GM21737 (cell line): Measurements from ENCODE around the gene CHPT1.
"Not testable (repeated sequence)": the region's sequence is repeated elsewhere in the genome, so short reads cannot be mapped to it uniquely, and the experiment has no call there.

Experiments
- ATAC-seq: cut with Tn5 transposase; IDR thresholded peaks from one replicate; pipeline ENCODE4 v1.9.1; 2021; ENCODE audit warnings: mild to moderate bottlenecking, moderate library complexity; ENCODE audit not compliant: unreplicated experiment

The CHPT1 gene

DNA sequence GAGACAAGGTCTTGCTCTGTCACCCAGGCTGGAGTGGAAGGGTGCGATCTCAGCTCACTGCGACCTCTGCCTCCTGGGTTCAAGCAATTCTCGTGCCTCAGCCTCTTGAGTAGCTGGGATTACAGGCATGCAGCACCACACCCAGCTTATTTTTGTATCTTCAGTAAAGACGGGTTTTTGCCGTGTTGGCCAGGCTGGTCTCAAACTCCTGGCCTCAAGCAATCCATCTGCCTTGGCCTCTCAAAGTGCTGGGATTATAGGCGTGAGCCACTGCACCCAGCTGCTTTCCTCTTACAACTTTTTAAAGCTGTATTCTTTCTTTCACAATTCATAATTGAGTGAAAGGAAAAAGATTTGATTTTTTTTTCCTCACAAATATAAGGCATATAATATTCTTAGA lies 15.8 kb upstream of the CHPT1 start:
- ATAC-seq, result not testable (repeated sequence)

DNA sequence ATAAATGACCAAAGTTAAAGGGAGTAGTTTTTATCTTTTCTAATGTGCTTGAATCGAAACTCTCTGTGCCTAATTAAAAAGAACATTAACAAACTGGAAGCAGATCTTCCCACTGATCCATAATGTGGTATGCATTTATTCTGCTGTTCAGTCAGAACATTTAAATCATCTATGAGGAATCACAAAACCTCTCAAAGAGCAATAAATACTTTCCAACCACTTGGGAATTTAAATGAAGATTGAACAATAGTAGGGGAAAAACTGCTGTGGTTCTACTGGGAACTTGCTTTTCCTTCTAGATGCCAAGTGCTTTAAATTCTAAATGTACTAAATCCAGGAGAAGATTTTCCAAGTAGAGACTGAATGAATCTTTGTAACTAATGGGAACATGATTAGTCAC lies 12.3 kb upstream of the CHPT1 start:
- ATAC-seq, result no peak

DNA sequence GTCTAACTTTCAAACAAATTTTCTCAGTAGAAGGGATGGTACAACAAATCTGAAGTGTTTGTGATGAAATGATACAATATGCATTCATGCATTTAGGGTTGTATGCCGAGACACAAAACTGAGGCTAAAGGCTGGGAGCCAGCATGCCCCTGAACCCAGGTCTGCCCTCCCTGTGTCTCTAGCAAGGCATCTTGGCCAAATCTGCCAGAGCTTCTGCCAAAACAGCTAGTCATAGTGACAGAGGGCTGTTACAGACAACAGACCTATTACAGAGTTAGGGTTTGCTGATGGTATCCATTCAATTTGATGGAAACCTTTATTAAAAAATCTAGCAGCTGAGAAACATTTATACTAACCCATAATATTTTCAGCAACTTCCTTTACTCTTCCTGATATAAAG lies 11.3 kb upstream of the CHPT1 start:
- ATAC-seq, result no peak

DNA sequence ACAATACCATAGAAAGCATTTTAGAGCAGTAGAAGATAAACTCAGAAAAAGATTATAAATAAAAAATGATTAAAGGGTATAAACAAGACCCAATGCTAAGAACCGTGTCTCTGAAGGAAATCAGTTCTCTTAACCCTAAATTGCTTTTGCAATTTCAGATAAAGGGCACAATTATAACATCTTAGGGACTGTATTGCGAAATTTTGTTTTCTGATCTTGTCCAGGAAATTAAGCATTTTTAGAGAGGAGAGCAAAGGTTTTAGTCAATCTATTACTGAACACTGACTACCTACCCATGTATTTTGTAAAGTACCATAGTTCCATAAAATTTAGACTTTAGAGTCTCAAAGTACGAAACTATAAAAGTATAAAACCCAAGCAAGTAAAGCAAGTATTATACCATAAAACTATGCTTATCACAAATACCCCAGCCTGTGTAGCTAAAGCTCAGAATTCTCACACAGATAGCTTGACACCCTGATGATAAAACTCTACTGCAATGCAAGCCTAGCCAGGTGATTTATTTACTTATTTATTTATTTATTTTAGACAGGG lies 6.8 kb upstream of the CHPT1 start:
- ATAC-seq, result no peak

DNA sequence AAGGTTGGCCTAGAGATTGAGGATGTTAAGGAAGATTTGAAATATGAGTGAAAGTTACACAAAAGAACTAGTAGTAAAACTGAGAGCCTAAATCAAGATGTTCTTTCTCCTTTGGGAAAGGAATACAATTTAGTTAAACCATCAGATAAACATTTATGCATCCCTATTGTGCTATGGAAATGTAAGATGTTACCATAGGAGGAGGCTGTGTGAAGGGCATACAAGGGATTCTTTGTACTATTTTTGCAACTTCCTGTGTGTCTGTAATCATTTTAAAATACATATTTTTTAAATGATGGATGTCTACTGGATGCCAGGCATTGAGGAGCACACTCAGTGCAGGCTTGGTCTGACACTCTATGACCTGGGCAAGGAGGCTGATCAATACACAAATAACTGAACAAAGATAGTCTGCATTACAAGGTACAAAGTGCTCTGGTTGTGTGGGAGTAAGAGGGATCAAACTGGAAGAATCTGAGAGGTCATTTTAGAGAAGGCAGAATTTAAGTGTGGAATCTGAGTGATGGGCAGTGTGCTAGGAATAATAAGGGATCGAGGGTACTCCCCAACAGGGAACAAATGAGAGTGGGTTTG lies 5.8 kb upstream of the CHPT1 start:
- ATAC-seq, result no peak

DNA sequence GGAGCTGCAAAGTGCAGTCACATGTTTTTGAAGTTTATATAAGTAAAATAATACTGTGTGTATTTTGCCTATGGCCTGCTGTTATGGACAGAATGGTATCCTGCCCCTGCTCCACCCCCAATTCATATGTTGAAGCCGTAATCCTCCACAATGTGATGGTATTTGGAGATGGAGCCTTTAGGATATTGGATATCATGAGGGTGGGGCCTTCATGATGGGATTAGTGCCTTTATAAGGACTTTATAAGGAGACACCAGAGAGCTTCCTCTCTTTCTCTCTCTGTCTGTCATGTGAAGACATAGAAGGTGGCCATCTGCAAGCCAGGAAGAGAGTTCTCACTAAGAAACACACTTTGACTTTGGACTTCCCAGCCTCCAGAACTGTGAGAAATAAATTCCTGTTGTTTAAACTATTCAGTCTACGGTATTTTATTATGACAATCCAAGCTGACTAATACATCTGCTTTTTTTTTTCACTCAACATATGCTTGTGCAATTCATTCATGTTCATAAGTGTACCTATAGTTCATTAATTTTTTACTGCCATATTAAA lies 3.1 kb upstream of the CHPT1 start:
- ATAC-seq, result no peak

DNA sequence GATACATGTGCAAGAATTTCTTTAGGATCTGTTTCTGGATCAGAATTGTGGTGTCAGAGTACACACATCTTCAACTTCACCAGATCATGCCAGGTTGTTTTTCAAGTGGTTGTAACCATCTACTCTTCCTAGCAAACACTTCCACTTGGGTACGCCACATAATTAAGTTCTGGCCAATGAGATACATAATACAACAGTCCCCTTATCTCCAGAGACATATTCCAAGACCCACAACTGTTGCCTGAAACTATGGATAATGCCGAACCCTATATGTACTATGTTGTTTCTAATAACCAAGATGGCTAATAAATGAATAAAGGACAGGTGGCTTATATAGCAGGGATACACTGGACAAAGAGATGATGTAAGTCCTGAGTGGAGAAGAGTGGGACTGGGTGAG lies 2.5 kb upstream of the CHPT1 start:
- ATAC-seq, result no peak

DNA sequence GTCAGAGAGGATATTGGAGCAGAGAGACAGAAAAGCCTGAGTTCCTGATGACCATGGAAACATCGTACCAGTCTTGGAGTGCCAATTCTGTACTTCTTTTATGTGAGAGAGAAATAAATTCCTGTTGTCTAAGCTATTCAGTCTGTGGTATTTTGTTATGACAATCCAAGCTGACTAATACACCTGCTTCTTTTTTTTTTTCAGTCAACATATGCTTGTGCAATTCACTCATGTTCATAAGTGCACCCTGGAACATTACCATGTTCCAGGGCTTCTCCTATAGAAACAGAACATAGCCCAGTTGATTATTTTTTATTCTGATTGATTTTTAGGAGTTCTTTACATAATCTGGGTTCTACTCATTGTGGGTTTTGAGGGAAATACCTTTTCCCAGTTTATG lies 1.7 kb upstream of the CHPT1 start:
- no peak for ATAC-seq

DNA sequence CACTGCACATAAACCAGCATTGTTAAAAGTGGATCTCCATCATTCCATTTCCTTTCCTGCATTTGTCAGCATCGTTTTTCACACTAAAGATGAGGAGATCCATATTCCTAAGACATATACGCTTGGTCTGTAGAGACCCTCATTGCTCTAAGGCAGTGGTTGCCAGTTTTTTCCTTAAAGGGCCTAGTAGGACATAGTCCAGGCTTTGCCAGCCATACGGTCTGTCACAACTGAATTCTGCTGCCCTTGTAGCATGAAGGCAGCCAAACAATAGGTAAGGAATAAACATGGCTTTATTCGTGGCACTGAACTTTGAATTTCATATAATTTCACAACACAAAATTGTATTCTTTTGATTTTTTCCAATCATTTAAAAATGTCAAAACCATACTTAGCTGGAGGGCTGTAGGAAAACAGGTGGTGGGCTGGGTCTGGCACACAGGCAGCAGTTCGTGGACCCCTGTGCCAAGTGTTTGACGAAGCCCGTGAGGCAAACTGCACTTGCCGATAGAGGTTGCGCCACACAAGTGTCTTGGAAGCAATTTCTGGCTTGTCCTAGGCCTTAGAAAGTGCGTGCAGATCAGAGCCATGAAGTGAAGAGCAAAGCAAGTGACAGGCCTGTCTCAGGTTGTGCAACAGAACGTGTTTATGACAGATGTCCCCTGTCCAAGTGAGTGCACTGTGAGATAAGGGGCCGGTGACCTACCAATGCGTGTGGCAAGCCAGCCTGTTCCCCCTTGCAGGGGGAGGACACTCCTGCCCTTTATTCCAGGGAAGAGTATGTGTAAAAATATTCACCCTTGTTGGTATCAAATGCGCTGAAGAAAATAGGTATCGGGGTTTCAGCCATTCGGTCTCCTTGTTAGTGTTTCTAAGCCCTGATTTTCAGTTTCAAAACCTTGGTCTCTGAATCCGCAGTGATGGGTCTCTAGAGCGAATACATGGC lies 916 bp upstream of the CHPT1 start:
- no peak for ATAC-seq

DNA sequence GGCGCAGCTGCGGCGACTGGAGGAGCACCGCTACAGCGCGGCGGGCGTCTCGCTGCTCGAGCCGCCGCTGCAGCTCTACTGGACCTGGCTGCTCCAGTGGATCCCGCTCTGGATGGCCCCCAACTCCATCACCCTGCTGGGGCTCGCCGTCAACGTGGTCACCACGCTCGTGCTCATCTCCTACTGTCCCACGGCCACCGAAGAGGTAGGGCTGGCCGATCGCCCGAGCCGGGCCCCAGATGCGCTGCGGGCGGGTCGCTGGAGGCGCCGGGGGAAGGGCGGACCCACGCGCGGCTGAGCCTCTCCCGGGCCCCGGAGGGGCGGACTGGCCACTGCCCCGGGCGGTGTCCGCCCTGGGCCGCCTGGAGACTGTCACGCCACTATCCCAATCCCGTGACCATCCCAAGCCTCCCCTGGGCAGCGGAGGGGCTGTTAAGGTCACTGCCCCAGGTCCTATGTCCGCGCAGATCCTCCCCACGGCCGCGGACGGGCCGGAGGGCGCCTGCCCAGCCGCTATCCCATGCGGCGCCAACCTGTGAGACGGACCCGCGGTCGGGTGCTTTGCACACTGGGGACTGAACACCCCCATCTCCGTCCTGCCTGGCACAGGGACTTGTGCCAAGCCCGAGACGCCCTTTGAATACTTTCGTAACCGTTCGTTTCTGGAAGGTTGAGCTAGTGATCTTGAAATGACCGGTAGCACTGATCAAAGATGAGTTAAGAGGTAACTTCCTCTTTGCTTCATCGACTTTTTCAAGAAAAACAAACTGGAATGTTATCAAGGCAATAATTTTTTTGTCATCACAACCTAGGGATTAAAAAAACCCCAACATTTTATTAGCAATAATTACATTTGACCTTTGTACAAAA lies 725 bp downstream of the CHPT1 start:
- ATAC-seq, result peak; percentile 33

DNA sequence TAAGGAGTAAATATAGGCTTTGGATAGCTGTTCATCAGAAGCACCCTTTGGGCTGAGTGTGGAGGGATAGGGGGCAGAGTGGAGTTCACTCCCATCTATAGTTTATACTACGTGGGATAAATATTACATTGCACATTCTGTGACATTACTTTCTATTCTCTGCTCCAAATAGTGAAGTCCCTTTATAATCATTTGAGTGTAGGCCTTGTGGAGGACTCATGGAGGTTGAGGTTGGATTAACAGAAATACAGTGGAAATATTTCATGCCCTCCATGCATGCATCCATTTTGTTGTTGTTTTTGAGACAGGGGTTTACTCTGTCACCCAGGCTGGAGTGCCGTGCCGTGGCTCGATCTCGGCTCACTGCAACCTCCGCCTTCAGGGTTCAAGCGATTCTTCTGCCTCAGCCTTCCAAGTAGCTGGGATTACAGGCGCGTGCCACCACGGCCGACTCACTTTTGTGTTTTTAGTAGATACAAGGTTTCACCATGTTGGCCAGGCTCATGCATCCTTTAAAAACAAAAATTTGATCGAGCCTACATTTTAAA lies 1.4 kb downstream of the CHPT1 start:
- no peak for ATAC-seq

DNA sequence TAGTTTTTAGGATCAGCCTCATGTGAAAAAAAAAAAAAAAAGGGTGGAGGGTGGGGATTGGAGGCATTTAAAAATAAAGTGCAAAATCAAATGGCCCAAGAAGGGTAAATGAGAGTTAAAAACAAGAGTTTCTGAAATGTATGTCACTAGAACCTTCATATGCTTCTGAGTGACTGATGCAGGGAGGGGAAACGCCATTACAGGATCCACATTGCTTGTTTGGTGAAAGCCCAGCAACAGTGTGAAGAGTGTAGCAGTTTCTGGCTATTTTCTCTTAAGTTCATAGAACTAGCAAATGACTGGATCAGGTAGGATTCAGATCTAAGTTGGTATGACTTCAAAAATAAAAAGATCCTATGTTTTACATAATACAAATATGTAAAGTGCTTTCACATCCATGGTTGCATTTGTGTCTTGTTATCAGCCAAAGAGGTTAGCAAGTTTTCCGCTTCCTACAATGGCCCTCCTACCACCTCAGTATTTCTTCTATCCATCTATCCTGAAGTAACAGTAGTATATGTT lies 2.9 kb downstream of the CHPT1 start:
- ATAC-seq, result no peak

DNA sequence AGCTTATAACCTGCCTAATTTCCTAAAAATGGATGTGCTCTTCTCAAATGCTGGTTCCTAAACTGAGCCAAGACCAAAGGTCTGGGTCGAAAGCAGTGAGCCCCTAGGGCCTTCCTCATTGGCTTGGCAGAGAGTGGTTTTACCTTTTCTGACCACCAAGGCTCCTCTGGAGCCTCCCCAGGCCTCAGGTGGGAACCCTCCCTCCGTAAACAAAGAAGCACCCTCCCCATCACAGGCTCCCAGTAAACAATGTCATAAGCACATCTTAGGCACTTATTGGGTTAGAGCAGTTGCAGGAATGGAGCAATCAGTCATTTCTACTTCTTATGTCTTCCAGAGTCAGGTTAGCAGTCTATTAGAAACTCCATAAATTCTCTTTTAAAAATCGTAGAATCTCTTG lies 6.0 kb downstream of the CHPT1 start:
- no peak for ATAC-seq

DNA sequence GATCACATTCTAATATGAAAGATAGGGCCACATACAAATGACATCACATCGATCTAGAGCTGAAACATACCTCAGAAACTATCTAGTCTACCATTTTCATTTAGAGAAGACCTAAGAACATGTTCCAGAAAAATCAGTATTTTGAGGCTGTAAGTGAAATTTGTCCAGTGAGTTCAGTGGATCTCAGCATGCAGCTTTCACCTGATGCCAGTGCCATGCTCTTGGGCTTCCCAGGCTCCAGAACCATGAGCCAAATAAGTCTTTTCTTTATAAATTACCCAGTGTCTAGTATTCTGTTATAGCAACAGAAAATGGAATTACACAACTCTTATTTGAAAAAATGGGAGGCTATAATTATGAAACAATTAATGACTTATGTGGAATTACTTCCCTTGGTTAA lies 9.0 kb downstream of the CHPT1 start:
- ATAC-seq, result no peak

DNA sequence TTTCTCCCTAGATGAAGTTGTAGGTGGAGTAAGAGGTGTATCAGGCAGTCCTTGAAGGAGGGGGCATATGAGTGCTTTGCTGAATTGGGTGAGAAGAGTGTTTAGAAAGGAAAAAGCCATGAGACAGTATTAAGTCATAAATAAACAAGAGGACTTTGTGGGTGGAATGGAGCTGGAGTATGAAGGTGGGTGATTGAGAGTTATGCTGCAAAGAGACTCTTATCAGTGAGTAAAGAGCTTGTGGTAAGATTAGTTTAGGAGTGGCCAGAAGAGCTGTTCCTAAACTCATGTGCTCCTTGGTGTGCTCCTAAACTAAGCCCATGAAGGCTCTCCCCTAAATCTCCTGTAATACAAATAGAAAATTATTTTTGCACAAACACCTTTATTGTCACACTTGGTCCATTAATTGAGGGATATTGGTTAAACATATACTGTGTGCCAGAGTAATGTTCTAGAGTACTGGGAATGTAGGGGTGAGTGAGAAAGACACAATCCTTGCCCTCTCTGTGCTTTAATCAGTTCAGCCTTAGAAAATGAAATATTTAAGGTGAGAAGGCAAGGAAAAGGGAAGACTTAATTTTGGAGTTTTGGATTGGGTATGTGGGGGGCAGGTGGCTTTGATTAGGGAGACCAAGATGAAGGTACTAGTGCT lies 9.8 kb downstream of the CHPT1 start:
- ATAC-seq, result no peak

DNA sequence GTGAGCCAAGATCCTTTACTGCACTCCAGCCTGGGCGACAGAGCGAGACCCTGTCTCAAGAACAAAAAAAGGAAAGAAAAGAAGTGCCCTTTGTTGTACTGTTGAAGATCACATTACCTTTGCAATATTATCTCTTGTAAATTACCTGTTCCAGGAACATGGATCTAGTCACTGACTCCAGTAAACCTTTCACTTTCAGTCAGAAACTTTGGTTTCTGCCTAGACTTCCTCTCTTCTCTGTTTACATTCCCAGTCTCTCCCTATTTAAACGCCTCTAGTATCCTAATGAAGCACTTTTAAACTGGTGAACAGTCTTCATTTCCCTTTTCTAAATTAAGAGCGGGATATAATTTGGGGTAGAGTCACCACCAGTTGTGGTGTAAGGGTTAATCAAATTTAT lies 12.8 kb downstream of the CHPT1 start:
- ATAC-seq, result no peak

DNA sequence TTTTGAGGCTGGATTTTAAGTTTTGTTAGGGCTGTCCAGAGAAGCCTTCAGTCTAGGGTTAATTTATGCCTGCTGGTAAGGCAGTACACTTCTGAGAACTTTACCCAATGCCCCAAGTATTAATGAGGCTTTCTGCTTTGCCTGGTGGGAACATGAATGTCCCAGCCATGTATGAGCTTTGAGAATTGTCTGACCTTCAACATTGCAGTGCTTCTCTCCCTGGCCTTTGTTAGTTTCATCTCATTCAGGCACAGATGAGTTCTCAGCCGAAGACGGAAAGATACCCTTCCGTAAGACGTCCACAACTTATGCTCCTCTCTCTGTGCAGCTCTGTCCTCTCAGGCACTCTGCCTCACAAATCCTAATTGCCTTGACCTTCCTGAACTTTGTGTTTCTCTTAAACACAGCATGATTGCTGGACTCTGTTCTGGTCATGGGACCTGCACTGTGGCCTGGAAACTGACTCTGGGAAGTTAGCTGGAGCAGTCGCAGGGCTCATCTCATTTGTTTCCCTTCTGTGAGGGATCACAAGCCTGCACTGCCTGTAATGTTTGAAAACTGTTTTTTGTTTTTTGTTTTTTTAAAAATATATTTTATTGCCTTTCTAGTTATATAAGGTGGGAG lies 15.7 kb downstream of the CHPT1 start:
- no peak for ATAC-seq

DNA sequence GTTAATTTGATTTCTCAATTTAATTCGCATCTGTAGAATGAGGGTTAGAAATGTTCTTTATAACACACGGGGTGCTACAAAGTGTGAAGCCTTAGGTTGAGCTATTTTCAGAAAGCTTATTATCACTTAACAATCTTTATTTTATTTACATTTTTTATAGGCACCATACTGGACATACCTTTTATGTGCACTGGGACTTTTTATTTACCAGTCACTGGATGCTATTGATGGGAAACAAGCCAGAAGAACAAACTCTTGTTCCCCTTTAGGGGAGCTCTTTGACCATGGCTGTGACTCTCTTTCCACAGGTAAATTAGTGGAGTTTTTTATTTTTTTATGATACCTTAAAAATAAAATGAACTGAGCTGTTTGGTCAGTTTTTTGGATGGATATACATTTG lies 16.5 kb downstream of the CHPT1 start:
- no peak for ATAC-seq

DNA sequence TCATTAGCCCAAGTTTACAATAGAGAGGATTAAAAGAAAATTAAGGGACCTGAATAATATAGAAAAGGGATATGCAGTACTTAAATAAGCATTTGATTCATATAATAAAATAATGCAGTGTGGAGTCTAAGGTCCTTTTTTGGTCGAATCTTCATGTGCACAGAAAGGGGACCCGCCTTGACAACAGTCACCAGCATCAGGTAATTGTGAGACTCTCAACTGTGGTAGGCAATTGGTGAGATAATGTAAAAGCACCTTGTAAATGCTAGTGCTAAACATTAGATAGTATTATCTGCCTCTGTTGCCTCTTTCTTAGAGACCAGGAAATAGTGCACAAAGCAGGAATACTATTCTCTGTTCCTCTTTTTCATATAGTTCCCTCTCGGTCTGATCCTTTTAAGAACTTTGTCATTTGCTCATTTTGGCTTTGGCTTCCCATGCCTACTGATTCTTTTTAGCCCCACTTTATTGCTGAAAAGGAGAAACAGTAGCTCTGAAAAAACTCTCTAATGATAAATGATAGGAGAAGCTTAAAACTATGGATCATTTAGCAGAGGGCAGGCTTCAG lies 17.5 kb downstream of the CHPT1 start:
- ATAC-seq, result no peak
